Smooth muscle cell (in vitro differentiated cells): Measurements from ENCODE around the gene PCDH12. TPM values are rescaled to one million over a fixed set of nuclear protein-coding genes. Genes with fewer than 3 reads are reported as not detected.
A peak's percentile ranks its signal among the peaks of the same experiment; 100 is the strongest.

Experiments
- DNase-seq: peaks from one replicate; lab custom pipeline; 2025; ENCODE audit not compliant: unreplicated experiment; lab: John Stamatoyannopoulos, UW
- H2AFZ ChIP-seq: fragments of 200-600 bp; sonication (generic); 2 replicates; pipeline ENCODE4 v1.6.0; 2016; ENCODE audit warnings: antibody characterized with exemption, low read depth, mild to moderate bottlenecking
- H3F3A ChIP-seq: fragments of 200-600 bp; sonication (generic); 2 replicates; pipeline ENCODE4 v1.6.0; 2017; ENCODE audit warnings: antibody characterized with exemption, low read depth
- H3K27ac ChIP-seq: fragments of 200-600 bp; sonication (generic); 2 replicates; pipeline ENCODE4 v1.5.1; 2016; ENCODE audit warnings: low read depth, mild to moderate bottlenecking
- H3K27me3 ChIP-seq: fragments of 200-600 bp; sonication (generic); 2 replicates; pipeline ENCODE4 v1.6.1; 2016; ENCODE audit warnings: low read depth, mild to moderate bottlenecking
- H3K36me3 ChIP-seq: fragments of 200-600 bp; sonication (generic); 2 replicates; pipeline ENCODE4 v1.5.1; 2016; ENCODE audit warnings: low read depth
- H3K4me1 ChIP-seq: fragments of 200-600 bp; sonication (generic); 2 replicates; pipeline ENCODE4 v1.5.1; 2016; ENCODE audit warnings: low read depth
- H3K4me2 ChIP-seq: fragments of 200-600 bp; sonication (generic); 2 replicates; pipeline ENCODE4 v1.6.0; 2016; ENCODE audit warnings: mild to moderate bottlenecking
- H3K4me3 ChIP-seq: fragments of 200-600 bp; sonication (generic); 2 replicates; pipeline ENCODE4 v1.5.1; 2016; ENCODE audit warnings: mild to moderate bottlenecking
- H3K79me2 ChIP-seq: fragments of 200-600 bp; sonication (generic); 2 replicates; pipeline ENCODE4 v1.6.0; 2016; ENCODE audit warnings: low read depth, mild to moderate bottlenecking
- H3K9ac ChIP-seq: fragments of 200-600 bp; sonication (generic); 2 replicates; pipeline ENCODE4 v1.6.0; 2016; ENCODE audit warnings: low read depth
- H3K9me3 ChIP-seq: fragments of 200-600 bp; sonication (generic); replicated peaks from 2 replicates; pipeline ENCODE4 v1.5.1; 2016; ENCODE audit warnings: low read depth
- H4K20me1 ChIP-seq: fragments of 200-600 bp; sonication (generic); 2 replicates; pipeline ENCODE4 v1.6.0; 2016; ENCODE audit warnings: low read depth
- WGBS: methylation state at CpG from one replicate; pipeline ENCODE4 v1.1.7; 2016; ENCODE audit warnings: low lambda C conversion rate; 5-methylcytosine and 5-hydroxymethylcytosine counted together
- polyA plus RNA-seq: library from polyadenylated mRNA; unstranded; fragments of >200 nt; fragmentation: Nextera tagmentation; extraction: Ambion mirVana; gene quantifications from 2 replicates; pipeline ENCODE4 v1.2.1, GENCODE V29; 2016
- total RNA-seq: library from RNA; depleted of rRNA; stranded (reverse); fragments of >200 nt; gene quantifications from 2 replicates; pipeline ENCODE4 v1.2.3, GENCODE V29; 2014
- TF ChIP-seq, protein P1 (sequence below): fragments of 200-600 bp; sonication (generic); IDR thresholded peaks from 2 replicates; pipeline ENCODE4 v1.5.1; 2017; ENCODE audit warnings: borderline replicate concordance, mild to moderate bottlenecking, antibody characterized with exemption; ENCODE audit not compliant: insufficient read depth, poor library complexity, severe bottlenecking

The PCDH12 gene
- total and polyA plus RNA-seq, 2 experiments from 2014 or later: 0.21 TPM; not detected in 1

DNA sequence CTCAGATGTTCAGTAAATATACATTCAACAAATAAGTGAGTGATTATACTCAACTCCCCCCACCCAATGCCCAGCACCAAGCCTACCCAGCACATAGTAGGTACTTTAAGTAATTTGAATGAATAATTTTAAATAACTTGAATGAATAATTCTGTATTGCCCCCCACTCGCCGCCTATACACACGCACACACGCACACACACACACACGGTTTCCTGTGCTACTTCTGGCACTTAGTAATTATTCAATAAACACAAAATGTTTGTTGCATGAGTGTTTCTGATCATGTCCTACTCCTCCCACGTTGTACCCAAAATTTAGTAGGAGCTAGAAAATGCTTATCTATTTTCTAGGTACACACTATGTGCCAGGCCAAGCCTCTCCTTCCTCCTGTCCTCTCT, 16.2 kb downstream of the PCDH12 start:
- DNase-seq: no peak
- Histone ChIP-seq H2AFZ (no peak overlapping the region), H3F3A (no peaks in the 10 kb centered on the region), H3K27me3 (no peaks in the 10 kb centered on the region), H3K4me1 (peaks cover 3% of the 10 kb centered on the region), H4K20me1 (peaks cover 4% of the 10 kb centered on the region), H3K27ac (no peak overlapping the region), H3K36me3 (no peaks in the 10 kb centered on the region), H3K79me2 (no peaks in the 10 kb centered on the region), H3K9ac (no peak overlapping the region), H3K4me3 (no peak overlapping the region), H3K9me3 (no peaks in the 10 kb centered on the region), H3K4me2 (peak overlapping the region; percentile 30)
- WGBS: 89% methylated on average over 6 of the region's 6 CpGs
- TF ChIP-seq, protein P1, sequence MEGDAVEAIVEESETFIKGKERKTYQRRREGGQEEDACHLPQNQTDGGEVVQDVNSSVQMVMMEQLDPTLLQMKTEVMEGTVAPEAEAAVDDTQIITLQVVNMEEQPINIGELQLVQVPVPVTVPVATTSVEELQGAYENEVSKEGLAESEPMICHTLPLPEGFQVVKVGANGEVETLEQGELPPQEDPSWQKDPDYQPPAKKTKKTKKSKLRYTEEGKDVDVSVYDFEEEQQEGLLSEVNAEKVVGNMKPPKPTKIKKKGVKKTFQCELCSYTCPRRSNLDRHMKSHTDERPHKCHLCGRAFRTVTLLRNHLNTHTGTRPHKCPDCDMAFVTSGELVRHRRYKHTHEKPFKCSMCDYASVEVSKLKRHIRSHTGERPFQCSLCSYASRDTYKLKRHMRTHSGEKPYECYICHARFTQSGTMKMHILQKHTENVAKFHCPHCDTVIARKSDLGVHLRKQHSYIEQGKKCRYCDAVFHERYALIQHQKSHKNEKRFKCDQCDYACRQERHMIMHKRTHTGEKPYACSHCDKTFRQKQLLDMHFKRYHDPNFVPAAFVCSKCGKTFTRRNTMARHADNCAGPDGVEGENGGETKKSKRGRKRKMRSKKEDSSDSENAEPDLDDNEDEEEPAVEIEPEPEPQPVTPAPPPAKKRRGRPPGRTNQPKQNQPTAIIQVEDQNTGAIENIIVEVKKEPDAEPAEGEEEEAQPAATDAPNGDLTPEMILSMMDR: no peak

DNA sequence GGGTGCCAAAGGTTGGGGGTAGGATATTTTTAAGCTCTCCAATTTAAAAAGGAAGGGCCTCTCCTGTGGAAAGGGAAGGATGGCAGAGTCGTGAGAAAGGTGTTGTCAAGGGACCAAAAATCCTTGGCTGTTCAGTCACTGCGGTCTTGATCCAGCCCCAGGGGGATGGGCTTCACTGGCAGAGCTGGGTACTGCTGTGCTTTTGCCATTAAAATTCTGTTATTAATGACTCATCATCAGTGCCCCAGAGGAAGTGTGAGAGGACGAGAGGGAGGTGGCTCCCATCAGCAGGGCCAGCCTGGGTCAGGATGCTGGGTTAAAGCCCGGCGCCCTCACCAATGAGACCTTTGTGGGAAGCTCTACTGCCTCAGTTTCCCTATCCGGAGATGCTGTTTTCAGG, 16.7 kb downstream of the PCDH12 start:
- 82% methylated on average over 6 of the region's 6 CpGs for WGBS
- no peaks in the 10 kb centered on the region for H3K27me3 ChIP-seq
- H3K79me2 ChIP-seq: no peaks in the 10 kb centered on the region
- H3F3A ChIP-seq: no peaks in the 10 kb centered on the region
- H3K4me1 ChIP-seq: peaks cover 3% of the 10 kb centered on the region
- TF ChIP-seq, protein P1: no peak
- peaks cover 5% of the 10 kb centered on the region for H4K20me1 ChIP-seq
- no peak overlapping the region for H3K9ac ChIP-seq
- H3K27ac ChIP-seq: peak overlapping the region; percentile 34
- H3K9me3 ChIP-seq: no peaks in the 10 kb centered on the region
- DNase-seq: no peak
- no peak overlapping the region for H2AFZ ChIP-seq
- peak overlapping the region; percentile 30 for H3K4me2 ChIP-seq
- H3K4me3 ChIP-seq: no peak overlapping the region
- no peaks in the 10 kb centered on the region for H3K36me3 ChIP-seq

DNA sequence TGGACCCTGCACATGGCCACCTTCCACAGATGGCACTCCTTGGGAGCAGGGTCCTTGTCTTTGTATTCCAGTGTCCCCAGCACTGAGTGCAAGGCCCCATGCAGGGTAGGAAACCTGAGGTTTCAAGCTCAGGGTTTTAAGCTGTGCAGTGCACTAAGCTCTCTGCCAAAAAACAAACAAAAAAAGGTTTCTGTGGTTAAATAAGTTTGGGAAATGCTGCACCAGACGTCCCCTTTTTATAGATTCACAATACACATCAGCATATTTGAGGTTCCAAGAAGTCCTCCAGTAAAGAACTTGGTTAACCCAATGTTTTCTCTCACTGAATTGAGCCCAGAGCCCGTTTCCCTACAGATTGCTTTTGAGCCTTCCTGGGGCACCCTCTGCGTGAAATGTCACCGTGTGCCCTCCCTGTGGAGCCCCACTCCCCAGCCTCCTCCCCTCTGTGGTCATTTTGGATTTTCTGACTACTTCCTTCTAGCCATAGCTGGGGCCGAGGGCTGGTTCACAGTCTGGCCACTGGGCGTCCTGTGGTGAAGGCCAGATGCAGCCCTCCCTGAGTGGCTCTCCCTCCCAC, 17.2 kb downstream of the PCDH12 start:
- Histone ChIP-seq H3K79me2 (no peaks in the 10 kb centered on the region), H3K36me3 (peaks cover 2% of the 10 kb centered on the region), H3K27me3 (no peaks in the 10 kb centered on the region), H3K27ac (peak overlapping the region; percentile 34), H2AFZ (no peak overlapping the region), H3K9ac (no peak overlapping the region), H3K4me2 (peak overlapping the region; percentile 30), H3K4me3 (no peak overlapping the region), H3K4me1 (peaks cover 3% of the 10 kb centered on the region), H3K9me3 (no peaks in the 10 kb centered on the region), H4K20me1 (peaks cover 5% of the 10 kb centered on the region), H3F3A (no peaks in the 10 kb centered on the region)
- 43% methylated on average over 6 of the region's 6 CpGs for WGBS
- TF ChIP-seq, protein P1: no peak
- no peak for DNase-seq

DNA sequence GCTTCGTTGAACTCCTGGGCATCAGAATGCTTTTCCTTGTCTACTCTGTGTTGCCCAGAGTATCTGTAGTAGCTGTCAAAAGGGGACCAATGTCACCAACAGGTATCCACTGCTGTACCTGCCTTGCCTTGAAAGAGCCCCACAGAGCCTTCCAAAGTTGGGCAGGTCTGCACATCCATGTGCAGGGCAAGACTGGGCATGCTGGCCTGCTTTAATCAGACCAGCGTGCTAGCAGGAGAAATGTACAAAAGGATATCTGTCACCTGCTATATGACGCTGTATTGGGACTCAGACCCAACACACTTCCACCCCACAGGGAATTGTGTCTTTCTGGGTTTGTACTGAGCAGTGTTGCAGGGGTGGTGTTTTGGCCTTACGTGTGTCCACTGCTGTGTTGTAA, 22.5 kb downstream of the PCDH12 start:
- no peak overlapping the region for H3K27ac ChIP-seq
- no peak overlapping the region for H3K4me2 ChIP-seq
- H3K4me1 ChIP-seq: no peaks in the 10 kb centered on the region
- H3K36me3 ChIP-seq: peaks cover 8% of the 10 kb centered on the region
- H3K4me3 ChIP-seq: no peak overlapping the region
- H2AFZ ChIP-seq: no peak overlapping the region
- no peaks in the 10 kb centered on the region for H3F3A ChIP-seq
- H4K20me1 ChIP-seq: peaks cover 5% of the 10 kb centered on the region
- no peak for DNase-seq
- TF ChIP-seq, protein P1: no peak
- no peaks in the 10 kb centered on the region for H3K9me3 ChIP-seq
- 92% methylated on average over 4 of the region's 4 CpGs for WGBS
- H3K27me3 ChIP-seq: no peaks in the 10 kb centered on the region
- H3K79me2 ChIP-seq: no peaks in the 10 kb centered on the region
- no peak overlapping the region for H3K9ac ChIP-seq
